Coronary artery (tissue), 2 donors: Measurements from ENCODE around the gene ATP9B.

ENCODE experiments used
- DNase-seq: peaks from one replicate; pipeline ENCODE4 v3.0.0-alpha.2; 2017; ENCODE audit warnings: low spot score
- H3K27ac ChIP-seq, 2 donors: fragments of 200-600 bp; sonication (generic); one replicate each; pipeline ENCODE4 v1.5.1; 2016 to 2019
- H3K4me3 ChIP-seq: fragments of 200-600 bp; sonication (generic); 2 replicates; pipeline ENCODE4 v1.5.1; 2016; ENCODE audit warnings: mild to moderate bottlenecking, moderate library complexity
- CTCF ChIP-seq: fragments of 200-600 bp; sonication (generic); IDR thresholded peaks from one replicate; pipeline ENCODE4 v1.5.1; 2019; ENCODE audit warnings: antibody characterized with exemption

Gene ATP9B

GRCh38 chr18:79178113-79178531 is 108.9 kb downstream of the ATP9B start:
- TF ChIP-seq CTCF: no peak

GRCh38 chr18:79182047-79182713 is 113.0 kb downstream of the ATP9B start:
- Histone ChIP-seq H3K4me3 (no peak overlapping the region), H3K27ac (no peak overlapping the region)
- no peak for DNase-seq
- TF ChIP-seq CTCF: no peak

More at GRCh38 chr18:79178113-79178531, 108.9 kb downstream of the ATP9B start:
- H3K27ac ChIP-seq: no peak overlapping the region
- no peak for DNase-seq
- no peak overlapping the region for H3K4me3 ChIP-seq

- no peak for DNase-seq
- Histone ChIP-seq H3K27ac (no peak overlapping the region), H3K4me3 (no peak overlapping the region)
- no peak for TF ChIP-seq CTCF
Observed at GRCh38 chr18:79185648-79186047, 116.5 kb downstream of the ATP9B start.

GRCh38 chr18:79186649-79187048 is 117.5 kb downstream of the ATP9B start:
- no peak overlapping the region for H3K27ac ChIP-seq
- DNase-seq: no peak
- TF ChIP-seq CTCF: no peak
- no peak overlapping the region for H3K4me3 ChIP-seq

GRCh38 chr18:79187532-79188277 is 118.5 kb downstream of the ATP9B start:
- no peak for TF ChIP-seq CTCF
- Histone ChIP-seq H3K27ac (no peak overlapping the region), H3K4me3 (no peak overlapping the region)
- no peak for DNase-seq

- TF ChIP-seq CTCF: no peak
- no peak overlapping the region for H3K4me3 ChIP-seq
- no peak overlapping the region for H3K27ac ChIP-seq
- DNase-seq: no peak
Observed at GRCh38 chr18:79191418-79191817, 122.2 kb downstream of the ATP9B start.

GRCh38 chr18:79191956-79192355 is 122.8 kb downstream of the ATP9B start:
- Histone ChIP-seq H3K4me3 (no peak overlapping the region), H3K27ac (no peak overlapping the region)
- no peak for TF ChIP-seq CTCF
- DNase-seq: no peak
